ENCODE results near the gene ECT2L.

The ECT2L gene

GRCh38 chr6:138885156-138885819, 89.4 kb downstream of the ECT2L start:
- in situ Hi-C loops (cut with MboI; ENCODE audit: low pct_unique_long_range_greater_than_20kb, low sequenced_read_pairs, unreplicated experiment): no loop called here
- no peak for DNase-seq (ENCODE audit: low spot score)
- no peak for TF ChIP-seq CTCF (IDR thresholded peaks at IDR 0.05; ENCODE audit: extremely low read depth, insufficient read depth, missing control alignments)

GRCh38 chr6:138891255-138891986, 95.5 kb downstream of the ECT2L start:
- in situ Hi-C loops (cut with MboI; ENCODE audit: low pct_unique_long_range_greater_than_20kb, low sequenced_read_pairs, unreplicated experiment): no loop called here
- DNase-seq (ENCODE audit: low spot score): no peak
- TF ChIP-seq CTCF (IDR thresholded peaks at IDR 0.05; ENCODE audit: extremely low read depth, insufficient read depth, missing control alignments): no peak

- DNase-seq (ENCODE audit: low spot score): no peak
- in situ Hi-C loops (cut with MboI; ENCODE audit: low pct_unique_long_range_greater_than_20kb, low sequenced_read_pairs, unreplicated experiment): no loop called here
- TF ChIP-seq CTCF (IDR thresholded peaks at IDR 0.05; ENCODE audit: extremely low read depth, insufficient read depth, missing control alignments): no peak
Observed at GRCh38 chr6:138896104-138896756, 100.3 kb downstream of the ECT2L start.

GRCh38 chr6:138897031-138897430, 101.1 kb downstream of the ECT2L start:
- no peak for TF ChIP-seq CTCF (IDR thresholded peaks at IDR 0.05; ENCODE audit: extremely low read depth, insufficient read depth, missing control alignments)
- in situ Hi-C loops (cut with MboI; ENCODE audit: low pct_unique_long_range_greater_than_20kb, low sequenced_read_pairs, unreplicated experiment): no loop called here
- DNase-seq (ENCODE audit: low spot score): no peak

GRCh38 chr6:138907167-138907566, 111.3 kb downstream of the ECT2L start:
- no peak for TF ChIP-seq CTCF (IDR thresholded peaks at IDR 0.05; ENCODE audit: extremely low read depth, insufficient read depth, missing control alignments)
- in situ Hi-C loops (cut with MboI; ENCODE audit: low pct_unique_long_range_greater_than_20kb, low sequenced_read_pairs, unreplicated experiment): no loop called here
- DNase-seq (ENCODE audit: low spot score): no peak

- in situ Hi-C loops (cut with MboI; ENCODE audit: low pct_unique_long_range_greater_than_20kb, low sequenced_read_pairs, unreplicated experiment): no loop called here
- no peak for DNase-seq (ENCODE audit: low spot score)
Observed at GRCh38 chr6:138909511-138909910, 113.6 kb downstream of the ECT2L start.

More at GRCh38 chr6:138909511-138909910, 113.6 kb downstream of the ECT2L start:
- TF ChIP-seq CTCF (IDR thresholded peaks at IDR 0.05; ENCODE audit: extremely low read depth, insufficient read depth, missing control alignments): no peak
